OCI-LY3 (cell line): ENCODE results near the gene OR14J1.

Source experiments
- CTCF ChIP-seq: fragments of 200-600, 300-600 bp; sonication (generic); IDR thresholded peaks from 2 replicates; pipeline ENCODE4 v1.5.1; 2014; ENCODE audit warnings: antibody characterized with exemption, low read length, low read depth
- EZH2phosphoT487 ChIP-seq: fragments of 200-600 bp; shearing (Covaris generic); IDR thresholded peaks from 2 replicates; pipeline ENCODE4 v1.6.1; 2018; ENCODE audit warnings: antibody characterized with exemption, mixed run types, low read depth

- TF ChIP-seq CTCF, result no peak
- TF ChIP-seq EZH2phosphoT487, result no peak
Measured at GRCh38 chr6:29263001-29263400, 38.5 kb upstream of the OR14J1 start.
